GM21528 (cell line): ENCODE data around the gene CCS.
"Not testable (repeated sequence)": the region's sequence is repeated elsewhere in the genome, so short reads cannot be mapped to it uniquely, and the experiment has no call there.

ENCODE experiments used
- ATAC-seq: cut with Tn5 transposase; IDR thresholded peaks from one replicate; pipeline ENCODE4 v1.9.1; 2021; ENCODE audit warnings: mild to moderate bottlenecking, moderate library complexity; ENCODE audit not compliant: unreplicated experiment, low FRiP score

CCS gene

GRCh38 chr11:66586136-66586535 lies 6.8 kb upstream of the CCS start:
- no peak for ATAC-seq

- not testable (repeated sequence) for ATAC-seq
These were observed 3.7 kb upstream of the CCS start for GRCh38 chr11:66589315-66589714.

- no peak for ATAC-seq
These were observed 2.8 kb upstream of the CCS start for GRCh38 chr11:66589996-66590675.

- ATAC-seq: no peak
These were observed 1.8 kb upstream of the CCS start for GRCh38 chr11:66591175-66591574.

- no peak for ATAC-seq
These were observed 284 bp downstream of the CCS start for GRCh38 chr11:66593303-66593635.

- no peak for ATAC-seq
These were observed 665 bp downstream of the CCS start for GRCh38 chr11:66593650-66594049.

- ATAC-seq: no peak
These were observed 2.4 kb downstream of the CCS start for GRCh38 chr11:66595245-66595904.

- no peak for ATAC-seq
These were observed 6.0 kb downstream of the CCS start for GRCh38 chr11:66598993-66599392.

- no peak for ATAC-seq
These were observed 7.2 kb downstream of the CCS start for GRCh38 chr11:66600219-66600618.

- no peak for ATAC-seq
These were observed 7.7 kb downstream of the CCS start for GRCh38 chr11:66600631-66601233.

GRCh38 chr11:66603072-66603471 lies 10.1 kb downstream of the CCS start:
- ATAC-seq: no peak

- ATAC-seq: no peak
These were observed 11.2 kb downstream of the CCS start for GRCh38 chr11:66604155-66604554.

GRCh38 chr11:66606608-66607007 lies 13.6 kb downstream of the CCS start:
- ATAC-seq: not testable (repeated sequence)

GRCh38 chr11:66607126-66607834 lies 14.3 kb downstream of the CCS start:
- no peak for ATAC-seq

GRCh38 chr11:66609721-66610617 lies 17.0 kb downstream of the CCS start:
- ATAC-seq: no peak

GRCh38 chr11:66612458-66612857 lies 19.5 kb downstream of the CCS start:
- ATAC-seq: no peak

- ATAC-seq: no peak
These were observed 21.1 kb downstream of the CCS start for GRCh38 chr11:66614073-66614472.

- peak; percentile 81 for ATAC-seq
These were observed 23.6 kb downstream of the CCS start, which contains the start of gene RBM14 for GRCh38 chr11:66616379-66617154. Gene RBM14, plus strand, starts transcription at chr11:66616630. Its CDS starts 91 bp downstream, at chr11:66616721.

- ATAC-seq: no peak
These were observed 24.3 kb downstream of the CCS start for GRCh38 chr11:66617155-66617834.
